Sigmoid colon (tissue), 7 donors: Measurements from ENCODE around the gene SHC3. TPM values are rescaled to one million over a fixed set of nuclear protein-coding genes. Genes with fewer than 3 reads are reported as not detected.

Source experiments
- DNase-seq: peaks from one replicate; pipeline ENCODE4 v3.0.0-alpha.2; 2019
- H3K27ac ChIP-seq, 4 donors: fragments of 200-600 bp; sonication (generic); one replicate each; pipeline ENCODE4 v1.5.1; 2016 to 2019; ENCODE audit warnings: mild to moderate bottlenecking in 1 of 4
- H3K27me3 ChIP-seq, 3 donors: fragments of 200-600 bp; sonication (generic); one replicate each; pipeline ENCODE4 v1.5.1; 2019; ENCODE audit warnings: mild to moderate bottlenecking in 1 of 3
- H3K36me3 ChIP-seq, 4 donors: fragments of 200-600 bp; sonication (generic); one replicate each; pipeline ENCODE4 v1.5.1; 2016 to 2019
- H3K4me1 ChIP-seq, 4 donors: fragments of 200-600 bp; sonication (generic); one replicate each; pipeline ENCODE4 v1.5.1; 2017 to 2019
- H3K4me3 ChIP-seq, 4 donors: fragments of 200-600 bp; sonication (generic); one replicate each; pipeline ENCODE4 v1.5.1; 2017 to 2019; ENCODE audit warnings: mild to moderate bottlenecking in 2 of 4, moderate library complexity in 1 of 4
- H3K9me3 ChIP-seq, 4 donors: fragments of 200-600 bp in 3 of 4; sonication (generic) in 3 of 4; one replicate each; pipeline versions ENCODE4 v1.5.1 to v1.6.1; 2013 to 2019
- CTCF ChIP-seq, 4 experiments: fragments of 450-650 bp in 3 of 4; fragments of 200-600 bp in 1 of 4; IDR thresholded peaks; one replicate each; pipeline ENCODE4 v1.5.1; 2016 to 2019; ENCODE audit warnings: antibody characterized with exemption in 4 of 4, mild to moderate bottlenecking in 3 of 4, moderate library complexity in 2 of 4
- EP300 ChIP-seq, 4 donors: sonication (generic); formaldehyde crosslinking; IDR thresholded peaks; one replicate each; pipeline ENCODE4 v1.6.1; 2017; ENCODE audit warnings: antibody characterized with exemption in 4 of 4
- POLR2A ChIP-seq, 2 donors: fragments of 450-650 bp; IDR thresholded peaks; one replicate each; pipeline ENCODE4 v1.6.1; 2016; ENCODE audit warnings: antibody characterized with exemption in 2 of 2, mild to moderate bottlenecking in 2 of 2, moderate library complexity in 2 of 2
- POLR2AphosphoS5 ChIP-seq, 4 donors: sonication (generic); formaldehyde crosslinking; IDR thresholded peaks; one replicate each; pipeline ENCODE4 v1.6.1; 2017; ENCODE audit warnings: antibody characterized with exemption in 4 of 4
- WGBS, 2 donors: extraction: QIAGEN DNeasy Blood & Tissue Kit; methylation state at CpG; one replicate each; pipeline ENCODE4 v1.1.7; 2013; 5-methylcytosine and 5-hydroxymethylcytosine counted together
- intact Hi-C: fragments of 100-400 bp; cut with DNase I; formaldehyde crosslinking; loops from one replicate; pipeline ENCODE4 v1.15.1; 2023
- polyA plus RNA-seq, 3 donors: library from polyadenylated mRNA; stranded (reverse); fragments of 200-250 nt; gene quantifications; one replicate each; pipeline ENCODE4 v1.2.3, GENCODE V29; 2013
- total RNA-seq, 4 donors: library from RNA; depleted of rRNA; stranded (reverse); fragments of >200 nt; gene quantifications; one replicate each; pipeline ENCODE4 v1.1.0, GENCODE V29; 2016
- donor health status: healthy with polysubstance abuse.
- donor health status: Bipolar disorder and iron deficiency.
- donor health status: healthy.

SHC3 gene
- total and polyA plus RNA-seq, 7 donors = 0.32 to 14.7 (median 2.1) TPM; not detected in 1

- no peaks in the 10 kb centered on the region for H3K9me3 ChIP-seq
- H3K36me3 ChIP-seq = no peaks in the 10 kb centered on the region
- H3K27ac ChIP-seq = peak overlapping the region in 2 of 4 donors; percentile 20 to 33
- TF ChIP-seq CTCF (IDR thresholded peaks at IDR 0.05) = no peak
- TF ChIP-seq POLR2A (IDR thresholded peaks at IDR 0.05) = no peak
- no peak for TF ChIP-seq EP300 (IDR thresholded peaks at IDR 0.05)
- TF ChIP-seq POLR2AphosphoS5 (IDR thresholded peaks at IDR 0.05) = peak in 1 of 4 donors; percentile 55
- intact Hi-C loops = no loop called here
- no peak overlapping the region for H3K4me3 ChIP-seq
- no peaks in the 10 kb centered on the region for H3K27me3 ChIP-seq
- WGBS, 2 donors = 83% methylated on average over 5 of the region's 5 CpGs
- DNase-seq = no peak
- peaks cover 0 to 8% (median 0%) of the 10 kb centered on the region in 4 donors for H3K4me1 ChIP-seq
Observed at GRCh38 chr9:89038382-89039103, 140.1 kb downstream of the SHC3 start.

GRCh38 chr9:89037891-89038290, 140.7 kb downstream of the SHC3 start:
- H3K36me3 ChIP-seq = no peaks in the 10 kb centered on the region
- H3K9me3 ChIP-seq = no peaks in the 10 kb centered on the region
- WGBS, 2 donors = 73 to 85% methylated on average over 9 of the region's 9 CpGs
- TF ChIP-seq POLR2AphosphoS5 (IDR thresholded peaks at IDR 0.05) (no peak), CTCF (IDR thresholded peaks at IDR 0.05) (no peak), EP300 (IDR thresholded peaks at IDR 0.05) (no peak), POLR2A (IDR thresholded peaks at IDR 0.05) (no peak)
- no peaks in the 10 kb centered on the region for H3K27me3 ChIP-seq
- intact Hi-C loops = no loop called here
- no peak for DNase-seq
- peak overlapping the region in 1 of 4 donors; percentile 3 for H3K27ac ChIP-seq
- H3K4me1 ChIP-seq = peaks cover 0 to 8% (median 0%) of the 10 kb centered on the region in 4 donors
- H3K4me3 ChIP-seq = no peak overlapping the region

- no peak overlapping the region for H3K27ac ChIP-seq
- 9 to 41% methylated on average over 4 of the region's 4 CpGs for WGBS, 2 donors
Observed at GRCh38 chr9:89037346-89037745, 141.3 kb downstream of the SHC3 start.

GRCh38 chr9:89036891-89037290, 141.7 kb downstream of the SHC3 start:
- no peaks in the 10 kb centered on the region for H3K27me3 ChIP-seq
- 30 to 49% methylated on average over 3 of the region's 3 CpGs for WGBS, 2 donors
- H3K36me3 ChIP-seq = no peaks in the 10 kb centered on the region
- intact Hi-C loops = no loop called here
- TF ChIP-seq POLR2A (IDR thresholded peaks at IDR 0.05) = no peak
- TF ChIP-seq EP300 (IDR thresholded peaks at IDR 0.05) = no peak
- no peak for TF ChIP-seq POLR2AphosphoS5 (IDR thresholded peaks at IDR 0.05)
- no peak for TF ChIP-seq CTCF (IDR thresholded peaks at IDR 0.05)
- no peaks in the 10 kb centered on the region for H3K9me3 ChIP-seq
- no peak for DNase-seq
- peaks cover 0 to 8% (median 0%) of the 10 kb centered on the region in 4 donors for H3K4me1 ChIP-seq
- H3K27ac ChIP-seq = no peak overlapping the region
- H3K4me3 ChIP-seq = no peak overlapping the region

More at GRCh38 chr9:89037346-89037745, 141.3 kb downstream of the SHC3 start:
- H3K4me3 ChIP-seq = no peak overlapping the region
- peaks cover 0 to 8% (median 0%) of the 10 kb centered on the region in 4 donors for H3K4me1 ChIP-seq
- no peaks in the 10 kb centered on the region for H3K9me3 ChIP-seq
- TF ChIP-seq CTCF (IDR thresholded peaks at IDR 0.05) = no peak
- TF ChIP-seq POLR2A (IDR thresholded peaks at IDR 0.05) = no peak
- TF ChIP-seq EP300 (IDR thresholded peaks at IDR 0.05) = no peak
- TF ChIP-seq POLR2AphosphoS5 (IDR thresholded peaks at IDR 0.05) = no peak
- no peaks in the 10 kb centered on the region for H3K27me3 ChIP-seq
- no peak for DNase-seq
- H3K36me3 ChIP-seq = no peaks in the 10 kb centered on the region
- intact Hi-C loops = no loop called here
